Right ventricle myocardium inferior (tissue), 1 donor: ENCODE measurements around the gene HLCS. TPM values are rescaled to one million over a fixed set of nuclear protein-coding genes. Genes with fewer than 3 reads are reported as not detected.

ENCODE experiments used
- ATAC-seq: fragments of 200-7000 bp; cut with Tn5 transposase; one replicate; pipeline ENCODE4 v1.9.1; 2020; ENCODE audit warnings: mild to moderate bottlenecking, moderate library complexity
- DNase-seq: peaks from one replicate; pipeline ENCODE4 v3.0.0; 2021; ENCODE audit errors: missing footprints
- intact Hi-C: fragments of 100-400 bp; cut with DNase I; formaldehyde crosslinking; loops from one replicate; pipeline ENCODE4 v1.11.0; 2022
- total RNA-seq: library from RNA; stranded (reverse); fragmentation: NEBNext Ultra II Directional; extraction: Animal tissue kit (Norgen Biotek cat#: 25700); gene quantifications from one replicate; pipeline ENCODE4 v1.2.1, GENCODE V29; 2021
- donor health status: DM: no; HTN: yes; CAD: no; lungs with severe emphysema.

HLCS gene
- total RNA-seq, 1 donor from 2014 or later: 6.8 TPM

DNA sequence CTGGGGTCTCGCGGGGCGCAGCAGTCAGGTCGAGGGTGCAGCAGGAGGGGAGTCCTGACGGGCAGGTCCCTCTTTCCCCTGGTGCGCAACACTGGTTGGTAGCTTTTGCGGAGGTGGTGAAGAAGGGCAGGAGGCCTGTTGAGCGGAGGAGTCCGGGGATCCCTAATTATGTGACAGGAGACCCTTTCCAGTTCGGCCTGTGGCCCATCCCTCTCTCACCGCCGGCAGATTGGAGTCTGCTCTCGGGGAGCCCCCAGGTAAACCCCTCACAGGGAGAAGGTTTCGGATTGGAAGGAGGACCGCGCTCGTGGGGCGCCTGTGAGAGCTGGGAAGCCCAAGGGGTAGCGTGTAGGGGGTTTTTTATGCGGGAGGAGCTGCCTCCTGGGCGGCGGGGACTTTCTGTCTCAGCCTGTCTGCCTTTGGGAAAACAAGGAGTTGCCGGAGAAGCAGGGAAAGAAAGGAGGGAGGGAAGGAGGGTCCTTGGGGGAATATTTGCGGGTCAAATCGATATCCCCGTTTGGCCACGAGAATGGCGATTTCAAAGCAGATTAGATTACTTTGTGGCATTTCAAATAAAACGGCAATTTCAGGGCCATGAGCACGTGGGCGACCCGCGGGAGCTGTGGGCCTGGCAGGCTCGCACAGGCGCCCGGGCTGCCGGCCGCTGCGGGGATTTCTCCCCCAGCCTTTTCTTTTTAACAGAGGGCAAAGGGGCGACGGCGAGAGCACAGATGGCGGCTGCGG, 258.0 kb downstream of the HLCS start:
- intact Hi-C loops: no loop called here
- no peak for ATAC-seq
- DNase-seq: peak; percentile 62

- ATAC-seq (no peak), DNase-seq (no peak)
- intact Hi-C loops: no loop called here
These were observed 258.6 kb downstream of the HLCS start for GRCh38 chr21:36707763-36708285.

DNA sequence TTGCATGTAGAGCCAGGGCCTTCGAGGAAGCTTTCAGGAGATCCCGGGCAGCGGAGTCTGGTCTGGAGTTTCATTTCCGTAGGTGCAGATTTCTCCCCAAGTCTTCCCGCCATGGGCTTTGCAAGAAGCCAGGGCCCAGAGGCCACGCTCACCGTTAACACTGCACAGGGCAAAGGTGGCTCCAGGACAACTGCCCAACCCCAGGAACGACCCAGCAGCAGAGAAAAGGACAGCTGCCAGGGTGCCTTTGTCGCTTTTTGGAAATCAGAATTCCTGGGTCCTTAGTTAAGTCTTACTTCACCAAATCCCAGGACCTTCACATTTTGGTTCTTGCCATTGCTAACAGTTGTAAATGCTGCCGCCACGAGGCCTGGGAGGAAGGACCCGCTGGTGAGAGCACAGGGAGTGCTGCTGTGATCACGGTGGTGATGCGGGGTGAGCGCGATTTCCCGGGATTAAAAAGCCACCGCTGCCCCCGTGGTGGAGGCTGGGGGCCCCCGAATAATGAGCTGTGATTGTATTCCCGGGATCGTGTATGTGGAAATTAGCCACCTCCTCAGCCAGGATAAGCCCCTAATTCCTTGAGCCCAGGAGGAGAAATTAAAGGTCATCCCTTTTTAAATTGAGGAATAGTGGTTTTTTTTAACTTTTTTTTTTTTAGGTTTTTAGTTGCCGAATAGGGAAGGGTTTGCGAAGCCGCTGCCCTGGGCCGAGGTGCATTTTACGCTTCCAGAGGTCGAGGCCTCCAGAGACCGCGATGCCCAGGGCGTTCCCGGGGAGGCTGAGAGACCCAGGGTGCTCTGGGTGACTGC, 259.3 kb downstream of the HLCS start:
- ATAC-seq (no peak), DNase-seq (no peak)
- intact Hi-C loops: no loop called here

GRCh38 chr21:36706482-36706852, 260.0 kb downstream of the HLCS start:
- ATAC-seq (no peak), DNase-seq (no peak)
- intact Hi-C loops: no loop called here

GRCh38 chr21:36705679-36706481, 260.6 kb downstream of the HLCS start:
- ATAC-seq: no peak
- intact Hi-C loops: no loop called here
- DNase-seq: no peak

DNA sequence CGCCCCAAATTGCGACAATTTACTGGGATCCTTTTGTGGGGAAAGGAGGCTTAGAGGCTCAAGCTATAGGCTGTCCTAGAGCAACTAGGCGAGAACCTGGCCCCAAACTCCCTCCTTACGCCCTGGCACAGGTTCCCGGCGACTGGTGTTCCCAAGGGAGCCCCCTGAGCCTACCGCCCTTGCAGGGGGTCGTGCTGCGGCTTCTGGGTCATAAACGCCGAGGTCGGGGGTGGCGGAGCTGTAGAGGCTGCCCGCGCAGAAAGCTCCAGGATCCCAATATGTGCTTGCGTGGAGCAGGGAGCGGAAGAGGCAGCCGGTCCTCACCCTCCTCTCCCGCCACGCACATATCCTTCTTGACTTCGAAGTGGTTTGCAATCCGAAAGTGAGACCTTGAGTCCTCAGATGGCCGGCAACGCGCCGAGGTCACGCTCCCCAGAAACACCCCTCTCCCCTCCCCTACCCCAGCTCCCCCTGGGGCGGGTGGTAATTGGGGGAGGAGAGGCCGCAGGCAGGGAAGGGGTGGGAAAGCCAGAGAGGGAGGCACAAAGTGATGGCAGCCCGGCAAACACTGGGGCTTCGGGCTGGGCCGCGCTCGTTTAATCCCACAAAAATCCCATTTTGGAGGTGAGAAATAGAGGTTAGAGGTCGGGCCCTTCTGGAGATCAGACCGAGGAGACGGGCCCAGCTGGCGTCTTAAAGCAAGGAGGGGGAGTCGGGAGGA, 261.4 kb downstream of the HLCS start:
- intact Hi-C loops: no loop called here
- no peak for ATAC-seq
- no peak for DNase-seq

GRCh38 chr21:36704281-36704957, 262.1 kb downstream of the HLCS start:
- ATAC-seq (no peak), DNase-seq (no peak)
- intact Hi-C loops: no loop called here

DNA sequence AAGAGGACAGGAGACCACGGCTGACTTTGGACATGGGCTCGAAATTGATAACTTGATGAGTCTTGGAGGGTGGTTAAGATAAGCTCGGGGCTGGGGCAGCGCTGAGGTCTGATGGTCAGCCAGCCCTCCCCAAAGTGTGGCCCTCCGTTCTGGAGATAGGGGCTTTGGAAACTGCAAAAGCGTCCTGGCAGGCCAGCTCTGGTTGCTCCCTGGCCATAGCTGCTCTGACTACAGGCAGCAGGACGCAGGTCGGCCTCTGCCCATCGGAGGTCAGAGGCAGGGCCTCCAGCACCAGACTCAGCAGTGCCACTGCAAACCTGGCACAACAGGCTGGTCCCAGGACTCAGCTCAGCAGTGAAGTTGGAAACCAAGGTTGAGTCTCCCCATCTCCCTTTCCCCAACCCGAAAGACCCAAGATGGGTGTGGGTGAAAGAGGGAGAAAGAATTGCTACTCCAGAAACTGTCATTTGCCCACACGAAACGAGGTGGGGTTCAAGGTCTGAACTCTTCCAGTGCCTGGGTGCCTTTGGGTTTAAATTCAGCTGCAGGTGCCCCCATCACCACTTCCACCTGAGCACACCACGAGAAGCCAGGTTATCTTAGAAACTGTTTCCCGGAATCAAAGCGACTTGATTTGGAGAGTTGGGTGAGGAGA, 262.7 kb downstream of the HLCS start:
- no peak for ATAC-seq
- DNase-seq: no peak
- intact Hi-C loops: no loop called here

DNA sequence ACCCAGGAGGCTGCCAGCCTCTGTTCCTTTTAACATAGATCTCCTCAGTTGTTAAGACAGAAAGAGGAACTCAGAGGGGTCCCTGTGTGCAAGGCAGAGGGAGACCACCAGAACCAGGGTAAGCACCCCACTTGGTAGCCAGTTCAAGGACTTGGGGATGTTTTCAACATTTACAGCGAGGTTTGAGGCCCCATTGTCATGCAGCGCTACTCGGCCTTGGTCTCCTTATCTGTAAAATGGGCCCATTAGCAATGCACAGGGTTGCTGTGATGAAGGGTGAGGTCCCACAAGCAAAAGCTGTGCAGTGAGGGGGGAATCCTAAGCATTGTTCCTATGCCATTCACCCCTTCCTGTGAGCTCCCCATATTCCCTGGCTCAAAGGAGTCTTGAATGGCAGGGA, 263.3 kb downstream of the HLCS start:
- intact Hi-C loops: no loop called here
- no peak for DNase-seq
- no peak for ATAC-seq

DNA sequence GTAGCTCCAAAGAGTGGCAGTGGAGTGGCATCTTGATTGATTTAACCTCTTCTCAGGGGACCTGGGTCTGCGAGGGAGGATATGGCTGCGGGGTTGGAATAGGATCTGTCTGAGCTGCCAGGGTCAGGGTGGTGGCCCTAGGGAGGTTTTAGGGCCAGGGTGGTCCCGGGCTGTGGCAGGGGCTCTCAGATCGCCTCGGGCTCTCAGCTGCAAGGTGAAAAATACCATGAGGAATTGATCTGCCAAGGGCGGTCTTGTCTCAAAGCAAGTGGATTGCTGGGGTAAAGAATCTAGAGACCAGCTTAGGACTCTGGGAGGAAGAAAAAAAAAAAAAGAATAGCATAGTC, 263.9 kb downstream of the HLCS start:
- no peak for ATAC-seq
- no peak for DNase-seq
- intact Hi-C loops: no loop called here

DNA sequence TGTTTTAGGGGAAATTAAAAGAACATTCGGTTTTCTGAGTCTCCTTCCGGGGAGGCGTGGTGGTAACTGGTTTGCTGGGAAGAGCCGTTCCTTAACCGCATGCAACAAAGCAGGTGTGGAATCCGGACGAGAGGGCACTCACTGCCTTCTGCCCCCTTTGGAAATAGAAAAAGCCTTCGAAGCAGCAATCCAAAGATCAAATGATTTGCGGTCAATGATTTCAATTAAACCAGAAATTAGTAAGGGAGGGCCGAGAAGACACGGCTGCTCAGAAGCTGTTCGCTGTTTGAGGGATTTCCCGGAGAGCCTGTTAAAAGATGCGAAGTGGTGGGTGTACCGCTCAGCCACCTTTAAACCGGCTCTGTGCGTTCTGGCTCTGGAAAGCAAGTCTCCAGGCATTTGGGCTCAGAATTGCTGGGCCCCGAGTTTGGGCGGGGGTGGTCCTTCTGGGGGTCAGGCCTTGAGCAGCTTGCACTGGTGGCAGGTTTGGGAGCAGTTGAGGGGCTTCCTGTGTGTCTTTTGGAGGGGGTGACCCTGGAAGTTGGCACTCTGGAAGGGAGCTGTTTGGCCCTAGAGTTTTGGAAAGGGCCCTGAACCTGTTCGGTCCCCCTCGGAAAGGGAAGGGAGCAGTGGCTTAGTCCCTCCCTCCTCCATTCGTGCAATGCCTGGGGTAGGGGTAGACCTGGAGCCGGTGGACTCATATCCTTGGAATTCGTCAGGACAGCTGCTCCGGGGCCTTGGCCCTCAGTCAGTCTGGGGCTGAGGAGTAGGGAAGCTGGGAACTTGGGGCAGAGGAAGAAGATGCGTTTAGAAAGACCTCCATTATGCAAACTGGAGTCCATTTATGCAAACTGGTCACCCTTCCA, 264.5 kb downstream of the HLCS start:
- ATAC-seq (no peak), DNase-seq (no peak)
- intact Hi-C loops: no loop called here

- no peak for DNase-seq
- intact Hi-C loops: no loop called here
- no peak for ATAC-seq
These were observed 265.3 kb downstream of the HLCS start for GRCh38 chr21:36700971-36701755.
